NCI-H2227 (cell line): Measurements from ENCODE around the gene SF1.

Experiments
- DNase-seq: peaks from one replicate; lab custom pipeline; 2025; ENCODE audit not compliant: unreplicated experiment; lab: John Stamatoyannopoulos, UW

SF1 gene

GRCh38 chr11:64750361-64751054, 27.8 kb downstream of the SF1 start:
- DNase-seq = no peak

GRCh38 chr11:64747961-64748665, 30.2 kb downstream of the SF1 start:
- no peak for DNase-seq

GRCh38 chr11:64746486-64746885, 31.9 kb downstream of the SF1 start:
- no peak for DNase-seq

- DNase-seq = peak; percentile 89
These were observed 32.6 kb downstream of the SF1 start for GRCh38 chr11:64745521-64746328.

- peak; percentile 60 for DNase-seq
These were observed 33.2 kb downstream of the SF1 start for GRCh38 chr11:64745189-64745520.

GRCh38 chr11:64744544-64745188, 33.7 kb downstream of the SF1 start:
- peak; percentile 55 for DNase-seq

GRCh38 chr11:64743591-64744543, 34.5 kb downstream of the SF1 start, which contains the start of gene RASGRP2:
TSS of gene RASGRP2 (minus strand) at chr11:64744142. CDS start at chr11:64742866, 1,276 bp downstream.
- DNase-seq = peak; percentile 53

GRCh38 chr11:64742889-64743590, 35.3 kb downstream of the SF1 start:
- DNase-seq = peak; percentile 57

GRCh38 chr11:64742087-64742888, 36.1 kb downstream of the SF1 start:
- DNase-seq = no peak

- no peak for DNase-seq
These were observed 36.8 kb downstream of the SF1 start for GRCh38 chr11:64741375-64742086.

- DNase-seq = no peak
These were observed 38.5 kb downstream of the SF1 start for GRCh38 chr11:64739871-64740270.

- no peak for DNase-seq
These were observed 41.7 kb downstream of the SF1 start for GRCh38 chr11:64736654-64737053.

- DNase-seq = no peak
These were observed 42.5 kb downstream of the SF1 start for GRCh38 chr11:64735725-64736259.

GRCh38 chr11:64734811-64735724, 43.3 kb downstream of the SF1 start:
- no peak for DNase-seq

- DNase-seq = no peak
These were observed 46.7 kb downstream of the SF1 start for GRCh38 chr11:64731601-64732000.

GRCh38 chr11:64729851-64730382, 48.4 kb downstream of the SF1 start:
- DNase-seq = no peak
